Upper lobe of left lung (tissue), 6 donors: ENCODE results near the gene UBAP2. TPM values are rescaled to one million over a fixed set of nuclear protein-coding genes. Genes with fewer than 3 reads are reported as not detected.

Experiments used
- ATAC-seq, 2 donors: fragments of 200-7000 bp; cut with Tn5 transposase; one replicate each; pipeline ENCODE4 v1.9.1; 2022; ENCODE audit warnings: mild to moderate bottlenecking in 2 of 2, moderate library complexity in 2 of 2; ENCODE audit not compliant: low FRiP score in 2 of 2
- DNase-seq, 2 donors: peaks; one replicate each; pipeline ENCODE4 v3.0.0-alpha.2; 2019 to 2020
- H3K27ac ChIP-seq, 4 donors: fragments of 200-600 bp; sonication (generic); one replicate each; pipeline ENCODE4 v1.5.1; 2016 to 2019
- H3K27me3 ChIP-seq, 4 donors: fragments of 200-600 bp; sonication (generic); one replicate each; pipeline ENCODE4 v1.5.1; 2017 to 2019
- H3K36me3 ChIP-seq, 4 donors: fragments of 200-600 bp; sonication (generic); one replicate each; pipeline ENCODE4 v1.5.1; 2016 to 2019
- H3K4me1 ChIP-seq, 4 donors: fragments of 200-600 bp; sonication (generic); one replicate each; pipeline ENCODE4 v1.5.1; 2018 to 2019
- H3K4me3 ChIP-seq, 4 donors: fragments of 200-600 bp; sonication (generic); one replicate each; pipeline ENCODE4 v1.5.1; 2017 to 2019; ENCODE audit warnings: mild to moderate bottlenecking in 2 of 4, moderate library complexity in 1 of 4
- H3K9me3 ChIP-seq, 4 donors: fragments of 200-600 bp; sonication (generic); one replicate each; pipeline ENCODE4 v1.5.1; 2018 to 2019
- EP300 ChIP-seq, 4 donors: sonication (generic); formaldehyde crosslinking; IDR thresholded peaks; one replicate each; pipeline ENCODE4 v1.5.1; 2017; ENCODE audit warnings: antibody characterized with exemption in 4 of 4, control low read depth in 2 of 4
- POLR2A ChIP-seq, 4 donors: fragments of 450-650 bp; IDR thresholded peaks; one replicate each; pipeline ENCODE4 v1.5.1; 2016 to 2017; ENCODE audit warnings: antibody characterized with exemption in 4 of 4, mild to moderate bottlenecking in 2 of 4
- POLR2AphosphoS5 ChIP-seq, 2 donors: sonication (generic); formaldehyde crosslinking; IDR thresholded peaks; one replicate each; pipeline ENCODE4 v1.5.1; 2017; ENCODE audit warnings: antibody characterized with exemption in 2 of 2
- WGBS, 2 donors: methylation state at CpG; one replicate each; pipeline ENCODE4 v1.1.5; 2017 to 2018; 5-methylcytosine and 5-hydroxymethylcytosine counted together
- total RNA-seq, 6 donors: library from RNA; depleted of rRNA in 4 of 6; stranded (reverse); fragments of >200 nt in 4 of 6; gene quantifications; one replicate each; pipeline versions ENCODE4 v1.1.0 to v1.2.1, GENCODE V29; 2016 to 2021
- TF ChIP-seq, protein P1 (sequence below), 6 experiments: fragments of 450-650 bp in 4 of 6; fragments of 200-600 bp in 2 of 6; sonication (generic) in 2 of 6; IDR thresholded peaks; one replicate each; pipeline ENCODE4 v1.5.1; 2016 to 2019; ENCODE audit warnings: antibody characterized with exemption in 6 of 6
- donor health status: DM: no; HTN: no; CAD: no; lungs with moderate emphysema.
- donor health status: DM: no; HTN: yes; CAD: no; lungs with severe emphysema.

Gene UBAP2
- total RNA-seq, 6 donors from 2014 or later, result 22.3 to 48.2 (median 35.3) TPM

DNA sequence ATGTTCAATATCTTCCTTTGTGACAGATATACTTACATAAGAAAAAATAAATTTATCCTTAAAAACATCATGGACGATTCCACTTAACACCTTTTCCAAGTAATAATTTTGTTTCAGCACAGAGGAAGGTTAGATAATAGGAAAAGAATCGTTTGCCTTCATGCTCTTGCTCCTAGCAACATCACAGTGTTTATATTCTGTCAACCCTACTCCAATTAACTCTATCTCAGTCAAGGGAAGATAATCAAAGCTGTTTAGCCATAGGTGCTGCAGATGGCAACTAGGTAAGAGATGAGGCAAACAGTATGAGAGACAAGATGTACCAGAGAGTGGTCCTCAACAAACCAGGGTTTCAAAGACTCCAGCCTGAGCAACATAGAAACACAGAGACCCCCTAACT is 55.6 kb downstream of the UBAP2 start:
- WGBS, 2 donors, result 38 to 56% methylated on average over 2 of the region's 2 CpGs
- TF ChIP-seq EP300 (IDR thresholded peaks at IDR 0.05) (no peak), POLR2A (IDR thresholded peaks at IDR 0.05) (no peak), POLR2AphosphoS5 (IDR thresholded peaks at IDR 0.05) (no peak)
- TF ChIP-seq, protein P1, sequence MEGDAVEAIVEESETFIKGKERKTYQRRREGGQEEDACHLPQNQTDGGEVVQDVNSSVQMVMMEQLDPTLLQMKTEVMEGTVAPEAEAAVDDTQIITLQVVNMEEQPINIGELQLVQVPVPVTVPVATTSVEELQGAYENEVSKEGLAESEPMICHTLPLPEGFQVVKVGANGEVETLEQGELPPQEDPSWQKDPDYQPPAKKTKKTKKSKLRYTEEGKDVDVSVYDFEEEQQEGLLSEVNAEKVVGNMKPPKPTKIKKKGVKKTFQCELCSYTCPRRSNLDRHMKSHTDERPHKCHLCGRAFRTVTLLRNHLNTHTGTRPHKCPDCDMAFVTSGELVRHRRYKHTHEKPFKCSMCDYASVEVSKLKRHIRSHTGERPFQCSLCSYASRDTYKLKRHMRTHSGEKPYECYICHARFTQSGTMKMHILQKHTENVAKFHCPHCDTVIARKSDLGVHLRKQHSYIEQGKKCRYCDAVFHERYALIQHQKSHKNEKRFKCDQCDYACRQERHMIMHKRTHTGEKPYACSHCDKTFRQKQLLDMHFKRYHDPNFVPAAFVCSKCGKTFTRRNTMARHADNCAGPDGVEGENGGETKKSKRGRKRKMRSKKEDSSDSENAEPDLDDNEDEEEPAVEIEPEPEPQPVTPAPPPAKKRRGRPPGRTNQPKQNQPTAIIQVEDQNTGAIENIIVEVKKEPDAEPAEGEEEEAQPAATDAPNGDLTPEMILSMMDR (IDR thresholded peaks at IDR 0.05), result no peak
- no peaks in the 10 kb centered on the region for H3K9me3 ChIP-seq
- no peaks in the 10 kb centered on the region for H3K27me3 ChIP-seq
- DNase-seq, result no peak
- H3K36me3 ChIP-seq, result peaks cover 0 to 36% (median 16%) of the 10 kb centered on the region in 4 donors
- no peak overlapping the region for H3K27ac ChIP-seq
- no peak for ATAC-seq
- no peak overlapping the region for H3K4me3 ChIP-seq
- H3K4me1 ChIP-seq, result peaks cover 0 to 3% (median 0%) of the 10 kb centered on the region in 4 donors

DNA sequence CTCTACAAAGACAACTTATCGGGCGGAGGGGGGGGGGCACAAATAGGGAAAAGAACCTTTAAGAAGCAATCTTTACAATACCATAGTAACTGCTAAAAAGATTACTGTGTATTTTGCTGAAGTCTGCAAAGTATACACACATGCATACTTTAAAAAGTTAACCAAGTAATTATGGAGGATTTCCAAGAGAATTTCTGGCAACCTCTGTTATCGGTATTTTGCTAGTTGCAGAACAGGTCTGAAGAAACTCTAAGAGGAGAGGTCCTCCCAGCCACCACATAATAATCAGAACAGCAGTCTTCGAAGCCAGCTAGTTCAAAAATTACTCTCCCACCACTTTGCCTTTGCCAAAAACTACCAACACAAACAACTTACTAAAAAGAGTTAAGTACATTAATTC is 56.1 kb downstream of the UBAP2 start:
- Histone ChIP-seq H3K36me3 (peaks cover 0 to 35% (median 14%) of the 10 kb centered on the region in 4 donors), H3K27ac (no peak overlapping the region), H3K4me1 (peaks cover 0 to 3% (median 0%) of the 10 kb centered on the region in 4 donors), H3K4me3 (no peak overlapping the region), H3K9me3 (no peaks in the 10 kb centered on the region), H3K27me3 (no peaks in the 10 kb centered on the region)
- ATAC-seq (no peak), DNase-seq (no peak)
- TF ChIP-seq, protein P1 (IDR thresholded peaks at IDR 0.05), result no peak
- no peak for TF ChIP-seq POLR2A (IDR thresholded peaks at IDR 0.05)
- TF ChIP-seq POLR2AphosphoS5 (IDR thresholded peaks at IDR 0.05), result no peak
- WGBS, 2 donors, result 68 to 75% methylated on average over 4 of the region's 4 CpGs

DNA sequence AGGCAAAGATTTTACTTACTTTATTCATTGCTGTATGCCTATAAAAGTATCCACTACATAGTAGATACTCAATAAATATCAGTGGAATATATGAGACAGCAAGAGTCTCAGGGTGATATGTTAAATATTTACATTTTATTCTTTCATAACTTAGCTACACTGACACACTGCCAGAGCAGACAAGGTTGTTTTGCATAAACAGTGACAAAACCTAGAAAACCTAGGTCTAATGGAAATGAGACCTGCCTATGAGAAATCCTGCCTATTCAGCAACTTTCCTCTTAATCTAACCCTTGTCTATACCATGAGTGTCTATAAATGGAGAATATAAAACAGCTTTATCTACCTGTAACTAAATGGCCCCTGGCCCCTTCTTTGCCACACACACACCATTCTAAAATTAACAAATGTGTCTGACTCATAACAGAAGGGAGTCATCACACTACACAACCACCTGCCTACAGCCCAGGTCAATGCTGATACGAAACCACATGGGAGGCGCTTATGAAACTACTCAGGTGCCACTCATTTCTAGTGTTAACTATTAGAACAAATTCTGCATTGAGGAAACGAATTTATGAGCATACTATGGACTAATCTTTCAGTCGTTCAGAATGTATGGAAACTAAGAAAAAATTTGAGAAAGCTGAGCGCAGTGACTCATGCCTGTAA is 60.3 kb downstream of the UBAP2 start:
- peaks cover 4 to 43% (median 27%) of the 10 kb centered on the region in 4 donors for H3K36me3 ChIP-seq
- H3K27me3 ChIP-seq, result no peaks in the 10 kb centered on the region

DNA sequence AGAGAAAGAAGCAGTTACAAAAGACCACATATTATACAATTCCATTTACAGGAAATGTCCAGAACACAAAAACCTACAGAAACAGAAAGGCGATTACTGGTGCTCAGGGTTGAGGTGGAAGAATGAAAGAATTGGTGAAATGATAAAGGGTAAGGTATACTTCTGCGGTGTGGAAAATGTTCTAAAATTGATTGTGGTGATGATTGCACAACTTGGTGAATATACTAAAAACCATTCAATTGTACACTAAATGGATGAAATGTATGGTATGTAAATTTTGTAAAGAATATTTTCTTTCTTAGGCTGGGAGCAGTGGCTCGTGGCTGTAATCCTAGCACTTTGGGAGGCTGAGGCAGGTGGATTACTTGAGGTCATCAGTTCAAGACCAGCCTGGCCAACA is 72.3 kb downstream of the UBAP2 start:
- H3K36me3 ChIP-seq, result peaks cover 3 to 35% (median 7%) of the 10 kb centered on the region in 4 donors
- WGBS, 2 donors, result 57 to 95% methylated on average over 3 of the region's 3 CpGs

More for the DNA sequence above, 60.3 kb downstream of the UBAP2 start:
- no peak overlapping the region for H3K4me3 ChIP-seq
- H3K27ac ChIP-seq, result no peak overlapping the region
- TF ChIP-seq POLR2AphosphoS5 (IDR thresholded peaks at IDR 0.05) (no peak), EP300 (IDR thresholded peaks at IDR 0.05) (no peak), POLR2A (IDR thresholded peaks at IDR 0.05) (no peak)
- TF ChIP-seq, protein P1 (IDR thresholded peaks at IDR 0.05), result no peak
- 77 to 87% methylated on average over 5 of the region's 5 CpGs for WGBS, 2 donors
- no peak for DNase-seq
- peaks cover 0 to 3% (median 0%) of the 10 kb centered on the region in 4 donors for H3K4me1 ChIP-seq
- ATAC-seq, result no peak
- no peaks in the 10 kb centered on the region for H3K9me3 ChIP-seq

More for the DNA sequence above, 72.3 kb downstream of the UBAP2 start:
- no peak overlapping the region for H3K27ac ChIP-seq
- H3K27me3 ChIP-seq, result no peaks in the 10 kb centered on the region
- H3K4me3 ChIP-seq, result no peak overlapping the region
- H3K9me3 ChIP-seq, result no peaks in the 10 kb centered on the region
- ATAC-seq (no peak), DNase-seq (no peak)
- H3K4me1 ChIP-seq, result no peaks in the 10 kb centered on the region
- TF ChIP-seq, protein P1 (IDR thresholded peaks at IDR 0.05), result no peak
- TF ChIP-seq EP300 (IDR thresholded peaks at IDR 0.05) (no peak), POLR2AphosphoS5 (IDR thresholded peaks at IDR 0.05) (no peak), POLR2A (IDR thresholded peaks at IDR 0.05) (no peak)
